PC-3 (cell line): ENCODE data around the gene ZC3H12A. TPM values are rescaled to one million over a fixed set of nuclear protein-coding genes. Genes with fewer than 3 reads are reported as not detected.
A peak's percentile ranks its signal among the peaks of the same experiment; 100 is the strongest.
"Not testable (repeated sequence)": the region's sequence is repeated elsewhere in the genome, so short reads cannot be mapped to it uniquely, and the experiment has no call there.

Source experiments
- ATAC-seq: fragments of 200-7000 bp; cut with Tn5 transposase; 2 replicates; pipeline ENCODE4 v1.9.1; 2020; ENCODE audit warnings: mild to moderate bottlenecking, moderate library complexity
- BruUV-seq: library from RNA; stranded (reverse); fragments of 400-500 nt; replicated peaks from 2 replicates; lab custom pipeline; 2021; lab: Mats Ljungman, UMichigan
- CTCF ChIA-PET: fragments of 300-600 bp; sonication (Branson Sonifier 250); formaldehyde crosslinking; loops from one replicate; lab custom pipeline; 2022; ENCODE audit warnings: antibody characterized with exemption; lab: Charles Lee
- POLR2A ChIA-PET: fragments of 300-600 bp; sonication (Branson Sonifier 250); formaldehyde crosslinking; loops from one replicate; lab custom pipeline; 2022; ENCODE audit warnings: antibody characterized with exemption; ENCODE audit not compliant: unreplicated experiment; lab: Charles Lee
- DNase-seq: peaks from one replicate; pipeline ENCODE4 v3.0.0-alpha.2; 2015
- H2AFZ ChIP-seq: fragments of 300-600 bp; sonication (generic); 2 replicates; pipeline ENCODE4 v1.6.0; 2016; ENCODE audit warnings: antibody characterized with exemption, low read length
- H3F3A ChIP-seq: fragments of 300-600 bp; sonication (generic); one replicate; pipeline ENCODE4 v1.6.0; 2017; ENCODE audit warnings: antibody characterized with exemption, low read length, control low read depth, mild to moderate bottlenecking; ENCODE audit not compliant: unreplicated experiment
- H3K27ac ChIP-seq: fragments of 300-600 bp; sonication (generic); 2 replicates; pipeline ENCODE4 v1.5.1; 2016; ENCODE audit warnings: mild to moderate bottlenecking, low read length
- H3K27me3 ChIP-seq: fragments of 300-600 bp; sonication (generic); 2 replicates; pipeline ENCODE4 v1.6.1; 2016; ENCODE audit warnings: low read length, mixed read lengths
- H3K36me3 ChIP-seq: fragments of 300-600 bp; sonication (generic); 2 replicates; pipeline ENCODE4 v1.6.1; 2016; ENCODE audit warnings: low read depth, mixed run types, low read length, mixed read lengths
- H3K4me1 ChIP-seq: fragments of 300-600 bp; sonication (generic); 2 replicates; pipeline ENCODE4 v1.5.1; 2016; ENCODE audit warnings: low read length; ENCODE audit not compliant: insufficient read depth
- H3K4me2 ChIP-seq: fragments of 300-600 bp; sonication (generic); 2 replicates; pipeline ENCODE4 v1.6.0; 2016; ENCODE audit warnings: low read length
- H3K4me3 ChIP-seq: fragments of 300-600 bp; sonication (generic); 2 replicates; pipeline ENCODE4 v1.5.1; 2016; ENCODE audit warnings: mild to moderate bottlenecking, low read length, mixed read lengths
- H3K79me2 ChIP-seq: fragments of 300-600 bp; sonication (generic); 2 replicates; pipeline ENCODE4 v1.6.1; 2017; ENCODE audit warnings: low read length, mixed read lengths
- H3K9ac ChIP-seq: fragments of 300-600 bp; sonication (generic); 2 replicates; pipeline ENCODE4 v1.6.0; 2016; ENCODE audit warnings: mild to moderate bottlenecking, low read length
- H3K9me2 ChIP-seq: fragments of 300-600 bp; sonication (generic); replicated peaks from 2 replicates; pipeline ENCODE4 v1.6.1; 2016; ENCODE audit warnings: mixed run types, low read length, mixed read lengths
- H3K9me3 ChIP-seq: fragments of 300-600 bp; sonication (generic); 2 replicates; pipeline ENCODE4 v1.6.1; 2016; ENCODE audit warnings: low read length, mixed read lengths
- H4K20me1 ChIP-seq: fragments of 300-600 bp; sonication (generic); 2 replicates; pipeline ENCODE4 v1.6.1; 2016; ENCODE audit warnings: low read length, mixed read lengths
- EZH2 ChIP-seq: fragments of 300-600 bp; sonication (generic); IDR thresholded peaks from one replicate; pipeline ENCODE4 v1.6.1; 2017; ENCODE audit warnings: antibody characterized with exemption, mild to moderate bottlenecking, low read length; ENCODE audit not compliant: unreplicated experiment
- EZH2phosphoT487 ChIP-seq: fragments of 300-600 bp; sonication (generic); IDR thresholded peaks from 2 replicates; pipeline ENCODE4 v1.6.1; 2018; ENCODE audit warnings: mild to moderate bottlenecking, antibody characterized with exemption, low read length, borderline replicate concordance
- intact Hi-C: fragments of 100-400 bp; cut with micrococcal nuclease; formaldehyde crosslinking; loops from 2 replicates; pipeline ENCODE4 v1.9.0; 2023
- total RNA-seq: library from RNA; depleted of rRNA; stranded (reverse); fragments of >200 nt; gene quantifications from 2 replicates; pipeline ENCODE4 v1.2.3, GENCODE V29; 2014
- TF ChIP-seq, protein P1 (sequence below): fragments of 300-600 bp; sonication (generic); conservative IDR thresholded peaks from 2 replicates; pipeline ENCODE4 v1.5.1; 2017; ENCODE audit warnings: antibody characterized with exemption, low read depth, mild to moderate bottlenecking, low read length

The ZC3H12A gene
- total RNA-seq, 1 experiment from 2014 or later, result 45.3 TPM

DNA sequence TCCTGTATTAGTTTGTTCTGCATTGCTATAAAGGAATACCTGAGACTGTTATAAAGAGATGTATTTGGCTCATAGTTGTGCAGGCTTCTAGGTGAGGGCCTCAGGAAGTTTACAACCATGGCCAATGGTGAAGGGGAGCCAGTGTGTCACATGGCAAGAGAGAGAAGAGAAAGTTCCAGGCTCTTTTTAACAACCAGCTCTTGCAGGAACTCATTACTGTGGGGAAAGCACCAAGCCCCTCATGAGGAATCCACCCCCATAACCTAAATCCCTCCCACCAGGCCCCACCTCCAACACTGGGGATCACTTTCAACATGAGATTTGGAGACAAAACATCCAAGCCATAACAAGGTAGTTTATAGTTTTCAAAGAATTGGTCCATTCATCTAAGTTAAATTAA, 45.2 kb downstream of the ZC3H12A start:
- no peak for DNase-seq
- BruUV-seq, result no TSS peak
- Histone ChIP-seq H3K4me1 (peaks cover 7% of the 10 kb centered on the region), H3K27ac (no peak overlapping the region), H3K9me2 (no peaks in the 10 kb centered on the region), H3K9me3 (no peaks in the 10 kb centered on the region), H4K20me1 (no peaks in the 10 kb centered on the region), H2AFZ (no peak overlapping the region), H3K4me2 (no peak overlapping the region), H3K79me2 (no peaks in the 10 kb centered on the region), H3K9ac (no peak overlapping the region), H3K4me3 (no peak overlapping the region), H3F3A (no peaks in the 10 kb centered on the region), H3K27me3 (no peaks in the 10 kb centered on the region), H3K36me3 (no peaks in the 10 kb centered on the region)
- ChIA-PET POLR2A (no interaction called here), CTCF (no interaction called here)
- intact Hi-C loops, result no loop called here
- ATAC-seq, result no peak
- no peak for TF ChIP-seq EZH2phosphoT487
- TF ChIP-seq, protein P1, sequence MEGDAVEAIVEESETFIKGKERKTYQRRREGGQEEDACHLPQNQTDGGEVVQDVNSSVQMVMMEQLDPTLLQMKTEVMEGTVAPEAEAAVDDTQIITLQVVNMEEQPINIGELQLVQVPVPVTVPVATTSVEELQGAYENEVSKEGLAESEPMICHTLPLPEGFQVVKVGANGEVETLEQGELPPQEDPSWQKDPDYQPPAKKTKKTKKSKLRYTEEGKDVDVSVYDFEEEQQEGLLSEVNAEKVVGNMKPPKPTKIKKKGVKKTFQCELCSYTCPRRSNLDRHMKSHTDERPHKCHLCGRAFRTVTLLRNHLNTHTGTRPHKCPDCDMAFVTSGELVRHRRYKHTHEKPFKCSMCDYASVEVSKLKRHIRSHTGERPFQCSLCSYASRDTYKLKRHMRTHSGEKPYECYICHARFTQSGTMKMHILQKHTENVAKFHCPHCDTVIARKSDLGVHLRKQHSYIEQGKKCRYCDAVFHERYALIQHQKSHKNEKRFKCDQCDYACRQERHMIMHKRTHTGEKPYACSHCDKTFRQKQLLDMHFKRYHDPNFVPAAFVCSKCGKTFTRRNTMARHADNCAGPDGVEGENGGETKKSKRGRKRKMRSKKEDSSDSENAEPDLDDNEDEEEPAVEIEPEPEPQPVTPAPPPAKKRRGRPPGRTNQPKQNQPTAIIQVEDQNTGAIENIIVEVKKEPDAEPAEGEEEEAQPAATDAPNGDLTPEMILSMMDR, result no peak
- no peak for TF ChIP-seq EZH2

DNA sequence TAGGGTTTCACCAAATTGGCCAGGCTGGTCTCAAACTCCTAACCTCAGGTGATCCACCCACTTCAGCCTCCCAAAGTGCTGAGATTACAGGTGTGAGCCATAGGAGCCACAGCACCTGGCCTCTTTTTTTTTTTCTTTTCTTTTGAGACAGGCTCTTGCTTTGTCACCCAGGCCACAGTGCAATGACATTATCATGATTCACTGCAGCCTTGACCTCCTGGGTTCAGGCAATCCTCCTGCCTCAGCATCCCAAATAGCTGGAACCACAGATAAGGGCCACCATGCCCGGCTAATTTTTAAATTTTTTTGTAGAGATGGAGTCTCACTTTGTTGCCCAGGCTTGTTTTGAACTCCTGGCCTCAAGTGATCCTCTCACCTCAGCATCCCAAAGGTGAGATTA, 55.5 kb downstream of the ZC3H12A start:
- H3K79me2 ChIP-seq, H4K20me1 ChIP-seq, CTCF ChIA-PET, H3K4me3 ChIP-seq, ATAC-seq, H3K27ac ChIP-seq, H2AFZ ChIP-seq, H3K36me3 ChIP-seq, H3K9ac ChIP-seq, intact Hi-C loops, H3K4me2 ChIP-seq, H3F3A ChIP-seq, POLR2A ChIA-PET, H3K9me3 ChIP-seq, H3K9me2 ChIP-seq, H3K27me3 ChIP-seq, BruUV-seq: not testable (repeated sequence)
- peaks cover 16% of the 10 kb centered on the region for H3K4me1 ChIP-seq
- DNase-seq, result peak; percentile 39

DNA sequence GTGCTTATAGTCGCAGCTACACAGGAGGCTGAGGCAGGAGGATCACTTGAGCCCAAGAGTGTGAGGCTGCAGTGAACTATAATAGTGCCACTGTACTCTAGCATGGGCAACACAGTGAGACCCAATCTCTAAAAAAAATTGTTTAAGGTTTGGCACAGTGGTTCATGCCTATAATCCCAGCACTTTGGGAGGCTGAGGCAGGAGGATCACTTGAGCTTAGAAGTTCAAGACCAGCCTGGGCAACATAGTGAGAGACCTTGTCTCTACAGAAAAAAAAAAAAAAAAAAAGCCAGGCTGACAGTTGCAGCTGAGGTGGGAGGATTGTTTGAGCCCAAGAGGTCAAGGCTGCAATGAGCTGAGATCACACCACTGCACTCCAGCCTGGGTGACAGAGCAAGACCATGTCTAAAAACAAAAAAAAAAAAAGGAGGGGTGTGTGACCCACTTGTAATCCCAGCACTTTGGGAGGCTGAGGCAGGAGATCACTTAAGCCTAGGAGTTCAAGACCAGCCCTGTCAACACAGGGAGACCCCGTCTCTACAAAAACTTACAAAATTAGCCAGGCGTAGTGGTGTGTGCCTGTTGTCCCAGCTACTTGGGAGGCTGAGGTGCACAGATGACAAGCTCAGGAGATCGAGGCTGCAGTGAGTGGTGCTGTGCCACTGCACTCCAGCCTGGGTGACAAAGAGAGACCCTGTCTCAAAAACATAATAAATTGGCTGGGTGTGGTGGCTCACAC, 58.2 kb downstream of the ZC3H12A start:
- POLR2A ChIA-PET, H3K9me3 ChIP-seq, BruUV-seq, H2AFZ ChIP-seq, CTCF ChIA-PET, H3K36me3 ChIP-seq, H3K4me2 ChIP-seq, H3F3A ChIP-seq, intact Hi-C loops, H4K20me1 ChIP-seq, H3K27me3 ChIP-seq, H3K27ac ChIP-seq, H3K9ac ChIP-seq, ATAC-seq, DNase-seq, H3K4me3 ChIP-seq, H3K9me2 ChIP-seq: not testable (repeated sequence)
- Histone ChIP-seq H3K4me1 (peaks cover 41% of the 10 kb centered on the region), H3K79me2 (peaks cover 22% of the 10 kb centered on the region)
